Tibial artery (tissue), 4 donors: ENCODE data around the gene BAIAP2L1.
"Not testable (repeated sequence)": the region's sequence is repeated elsewhere in the genome, so short reads cannot be mapped to it uniquely, and the experiment has no call there.

Source experiments
- DNase-seq, 2 donors: peaks; one replicate each; pipeline ENCODE4 v3.0.0-alpha.2; 2019
- H3K27ac ChIP-seq, 2 donors: fragments of 200-600 bp; sonication (generic) in 1 of 2; 1 replicate in 1 of 2; 2 replicates in 1 of 2; pipeline ENCODE4 v1.5.1; 2018 to 2019; ENCODE audit warnings: mild to moderate bottlenecking in 1 of 2
- H3K27me3 ChIP-seq, 2 donors: fragments of 200-600 bp; sonication (generic) in 1 of 2; one replicate each; pipeline versions ENCODE4 v1.5.1 to v1.6.0; 2016 to 2019
- H3K36me3 ChIP-seq, 3 donors: fragments of 200-600 bp; sonication (generic) in 2 of 3; one replicate each; pipeline ENCODE4 v1.5.1; 2016 to 2019; ENCODE audit warnings: mild to moderate bottlenecking in 2 of 3
- H3K4me1 ChIP-seq, 4 donors: fragments of 200-600 bp; sonication (generic) in 2 of 4; 1 replicate in 3 of 4; 2 replicates in 1 of 4; pipeline ENCODE4 v1.5.1; 2016 to 2019
- H3K4me3 ChIP-seq, 2 donors: fragments of 200-600 bp; sonication (generic) in 1 of 2; 1 replicate in 1 of 2; 2 replicates in 1 of 2; pipeline ENCODE4 v1.5.1; 2018 to 2019; ENCODE audit warnings: mild to moderate bottlenecking in 2 of 2
- H3K9me3 ChIP-seq, 3 donors: fragments of 200-600 bp; sonication (generic) in 1 of 3; one replicate each; pipeline ENCODE4 v1.5.1; 2016 to 2019
- intact Hi-C: fragments of 100-400 bp; cut with DNase I; formaldehyde crosslinking; loops from one replicate; pipeline ENCODE4 v1.15.0; 2023; ENCODE audit warnings: low total_unique reads
- TF ChIP-seq, protein P1 (sequence below), 2 experiments: fragments of 200-600 bp in 1 of 2; fragments of 450-650 bp in 1 of 2; IDR thresholded peaks; one replicate each; pipeline ENCODE4 v1.5.1; 2017 to 2019; ENCODE audit warnings: antibody characterized with exemption in 2 of 2, mild to moderate bottlenecking in 1 of 2, moderate library complexity in 1 of 2

The BAIAP2L1 gene

GRCh38 chr7:98414205-98414900 lies 13.5 kb upstream of the BAIAP2L1 start:
- no peak overlapping the region for H3K27ac ChIP-seq
- H3K9me3 ChIP-seq, result no peaks in the 10 kb centered on the region
- H3K4me3 ChIP-seq, result no peak overlapping the region
- H3K27me3 ChIP-seq, result peaks cover 0 to 6% of the 10 kb centered on the region in 2 donors
- H3K36me3 ChIP-seq, result no peaks in the 10 kb centered on the region
- intact Hi-C loops, result no loop called here
- DNase-seq, result no peak
- no peaks in the 10 kb centered on the region for H3K4me1 ChIP-seq
- TF ChIP-seq, protein P1, sequence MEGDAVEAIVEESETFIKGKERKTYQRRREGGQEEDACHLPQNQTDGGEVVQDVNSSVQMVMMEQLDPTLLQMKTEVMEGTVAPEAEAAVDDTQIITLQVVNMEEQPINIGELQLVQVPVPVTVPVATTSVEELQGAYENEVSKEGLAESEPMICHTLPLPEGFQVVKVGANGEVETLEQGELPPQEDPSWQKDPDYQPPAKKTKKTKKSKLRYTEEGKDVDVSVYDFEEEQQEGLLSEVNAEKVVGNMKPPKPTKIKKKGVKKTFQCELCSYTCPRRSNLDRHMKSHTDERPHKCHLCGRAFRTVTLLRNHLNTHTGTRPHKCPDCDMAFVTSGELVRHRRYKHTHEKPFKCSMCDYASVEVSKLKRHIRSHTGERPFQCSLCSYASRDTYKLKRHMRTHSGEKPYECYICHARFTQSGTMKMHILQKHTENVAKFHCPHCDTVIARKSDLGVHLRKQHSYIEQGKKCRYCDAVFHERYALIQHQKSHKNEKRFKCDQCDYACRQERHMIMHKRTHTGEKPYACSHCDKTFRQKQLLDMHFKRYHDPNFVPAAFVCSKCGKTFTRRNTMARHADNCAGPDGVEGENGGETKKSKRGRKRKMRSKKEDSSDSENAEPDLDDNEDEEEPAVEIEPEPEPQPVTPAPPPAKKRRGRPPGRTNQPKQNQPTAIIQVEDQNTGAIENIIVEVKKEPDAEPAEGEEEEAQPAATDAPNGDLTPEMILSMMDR (IDR thresholded peaks at IDR 0.05), result no peak

DNA sequence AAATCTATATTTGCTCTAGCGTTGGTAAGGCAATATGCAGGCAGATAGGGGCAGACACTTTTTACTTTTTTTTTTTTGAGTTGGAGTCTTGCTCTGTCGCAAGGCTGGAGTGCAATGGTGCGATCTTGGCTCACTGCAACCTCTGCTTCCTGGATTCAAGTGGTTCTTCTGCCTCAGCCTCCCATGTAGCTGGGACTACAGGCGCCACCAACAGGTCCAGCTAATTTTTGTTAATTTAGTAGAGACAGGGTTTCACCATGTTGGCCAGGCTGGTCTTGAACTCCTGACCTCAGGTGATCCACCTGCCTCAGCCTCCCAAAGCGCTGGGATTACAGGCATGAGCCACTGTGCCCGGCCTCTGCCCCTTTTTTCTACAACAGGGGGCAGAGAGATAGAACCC lies 12.8 kb upstream of the BAIAP2L1 start:
- H3K27ac ChIP-seq, intact Hi-C loops, H3K27me3 ChIP-seq, H3K9me3 ChIP-seq, DNase-seq, H3K4me1 ChIP-seq, H3K4me3 ChIP-seq, H3K36me3 ChIP-seq: not testable (repeated sequence)

- Histone ChIP-seq H3K4me1 (no peaks in the 10 kb centered on the region), H3K9me3 (no peaks in the 10 kb centered on the region), H3K36me3 (no peaks in the 10 kb centered on the region), H3K27ac (no peak overlapping the region), H3K27me3 (peaks cover 0 to 3% of the 10 kb centered on the region in 2 donors), H3K4me3 (no peak overlapping the region)
- intact Hi-C loops, result no loop called here
- no peak for DNase-seq
- TF ChIP-seq, protein P1 (IDR thresholded peaks at IDR 0.05), result no peak
These were observed 9.0 kb upstream of the BAIAP2L1 start for GRCh38 chr7:98409843-98410242.

GRCh38 chr7:98408146-98408545 lies 7.3 kb upstream of the BAIAP2L1 start:
- H3K27ac ChIP-seq, H3K9me3 ChIP-seq, H3K27me3 ChIP-seq, H3K4me1 ChIP-seq, H3K4me3 ChIP-seq, DNase-seq, intact Hi-C loops, H3K36me3 ChIP-seq: not testable (repeated sequence)

DNA sequence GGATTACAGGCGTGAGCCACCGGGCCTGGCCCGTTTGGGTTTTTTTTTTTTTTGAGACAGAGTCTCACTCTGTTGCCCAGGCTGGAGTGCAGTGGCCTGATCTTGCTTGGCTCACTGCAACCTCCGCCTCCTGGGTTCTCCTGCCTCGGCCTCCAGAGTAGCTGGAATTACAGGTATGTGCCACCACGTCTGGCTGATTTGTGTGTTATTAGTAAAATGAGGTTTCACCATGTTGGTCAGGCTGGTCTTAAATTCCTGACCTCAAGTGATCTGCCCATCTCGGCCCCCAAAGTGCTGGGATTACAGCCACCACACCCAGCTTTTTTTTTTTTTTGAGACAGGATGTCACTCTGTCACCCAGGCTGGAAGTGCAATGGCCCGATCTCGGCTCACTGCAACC lies 5.9 kb upstream of the BAIAP2L1 start:
- intact Hi-C loops, result no loop called here
- Histone ChIP-seq H3K27me3 (peaks cover 0 to 17% of the 10 kb centered on the region in 2 donors), H3K9me3 (no peaks in the 10 kb centered on the region), H3K27ac (no peak overlapping the region), H3K4me1 (no peaks in the 10 kb centered on the region), H3K4me3 (no peak overlapping the region), H3K36me3 (no peaks in the 10 kb centered on the region)
- DNase-seq, result no peak
- TF ChIP-seq, protein P1 (IDR thresholded peaks at IDR 0.05), result no peak

DNA sequence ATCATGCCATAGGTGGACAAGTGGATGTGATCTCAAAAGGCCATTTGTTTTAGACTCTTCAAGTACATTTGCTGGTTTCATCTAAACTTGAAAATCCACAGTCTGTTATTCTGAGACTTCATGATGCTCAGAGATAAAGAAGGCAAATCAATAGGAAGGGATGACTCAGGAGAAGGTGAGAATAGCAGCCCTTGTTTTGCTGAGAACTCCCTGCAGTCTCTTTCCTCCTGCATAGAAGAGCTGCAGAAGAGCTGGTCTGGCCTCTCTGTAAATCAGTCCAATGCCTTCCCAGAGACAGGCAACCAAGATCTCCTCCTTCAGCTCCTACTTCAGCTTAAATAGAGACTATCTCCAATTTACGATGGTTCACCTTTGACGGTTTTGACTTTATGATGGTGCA lies 4.0 kb upstream of the BAIAP2L1 start:
- intact Hi-C loops, result no loop called here
- Histone ChIP-seq H3K4me3 (no peak overlapping the region), H3K9me3 (no peaks in the 10 kb centered on the region), H3K27ac (no peak overlapping the region), H3K27me3 (peaks cover 0 to 35% of the 10 kb centered on the region in 2 donors), H3K36me3 (no peaks in the 10 kb centered on the region), H3K4me1 (peaks cover 0 to 15% (median 12%) of the 10 kb centered on the region in 4 donors)
- DNase-seq, result no peak
- TF ChIP-seq, protein P1 (IDR thresholded peaks at IDR 0.05), result no peak
